Fibroblast of skin of back (primary cell): Measurements from ENCODE around the gene PRR23E.

Source experiments
- DNase-seq: peaks from one replicate; pipeline ENCODE4 v3.0.0-alpha.2; 2013

Gene PRR23E

GRCh38 chr3:127209840-127210653 is 17.1 kb downstream of the PRR23E start:
- DNase-seq: no peak

GRCh38 chr3:127210654-127210943 is 17.7 kb downstream of the PRR23E start:
- DNase-seq: no peak

GRCh38 chr3:127211118-127212060 is 18.5 kb downstream of the PRR23E start:
- DNase-seq: no peak

GRCh38 chr3:127212231-127212630 is 19.3 kb downstream of the PRR23E start:
- DNase-seq: no peak

GRCh38 chr3:127212711-127213110 is 19.8 kb downstream of the PRR23E start:
- no peak for DNase-seq

GRCh38 chr3:127213381-127213918 is 20.5 kb downstream of the PRR23E start:
- DNase-seq: no peak

- no peak for DNase-seq
Measured at GRCh38 chr3:127214975-127215374, 22.0 kb downstream of the PRR23E start.

- DNase-seq: no peak
Measured at GRCh38 chr3:127215714-127216414, 22.9 kb downstream of the PRR23E start.

GRCh38 chr3:127216415-127217261 is 23.7 kb downstream of the PRR23E start:
- DNase-seq: no peak

- DNase-seq: peak; percentile 8
Measured at GRCh38 chr3:127217596-127218453, 24.9 kb downstream of the PRR23E start.

- no peak for DNase-seq
Measured at GRCh38 chr3:127218454-127218922, 25.6 kb downstream of the PRR23E start.

- DNase-seq: no peak
Measured at GRCh38 chr3:127220497-127220896, 27.6 kb downstream of the PRR23E start.

GRCh38 chr3:127221037-127221436 is 28.1 kb downstream of the PRR23E start:
- DNase-seq: no peak

- DNase-seq: no peak
Measured at GRCh38 chr3:127221446-127222035, 28.6 kb downstream of the PRR23E start.

- DNase-seq: no peak
Measured at GRCh38 chr3:127222163-127222562, 29.2 kb downstream of the PRR23E start.

- no peak for DNase-seq
Measured at GRCh38 chr3:127222664-127223063, 29.7 kb downstream of the PRR23E start.

- no peak for DNase-seq
Measured at GRCh38 chr3:127224118-127224517, 31.2 kb downstream of the PRR23E start.

GRCh38 chr3:127226457-127226856 is 33.5 kb downstream of the PRR23E start:
- no peak for DNase-seq

GRCh38 chr3:127226946-127227842 is 34.3 kb downstream of the PRR23E start:
- DNase-seq: no peak
